RCC 7860 (cell line): Measurements from ENCODE around the gene RICTOR.

Source experiments
- DNase-seq: peaks from one replicate; pipeline ENCODE4 v3.0.0-alpha.2; 2015; ENCODE audit warnings: low spot score
- FAIRE-seq: peaks from 2 replicates; lab custom pipeline; 2012; peaks lifted over from hg19 to GRCh38; lab: Jason Lieb, UNC

The RICTOR gene

GRCh38 chr5:39074017-39074814 is at the start of gene RICTOR:
RICTOR (minus strand) TSS chr5:39074399; CDS start chr5:39074377, 22 bp downstream.
- DNase-seq: peak; percentile 78
- no peak for FAIRE-seq

- FAIRE-seq (no peak), DNase-seq (no peak)
Observed at GRCh38 chr5:39121922-39122321, 47.7 kb upstream of the RICTOR start.

- peak; percentile 35 for FAIRE-seq
- DNase-seq: no peak
Observed at GRCh38 chr5:39121315-39121714, 47.1 kb upstream of the RICTOR start.

- no peak for DNase-seq
- no peak for FAIRE-seq
Observed at GRCh38 chr5:39120052-39120420, 45.8 kb upstream of the RICTOR start.

GRCh38 chr5:39119404-39120051 is 45.3 kb upstream of the RICTOR start:
- peak; percentile 85 for FAIRE-seq

GRCh38 chr5:39118638-39119037 is 44.4 kb upstream of the RICTOR start:
- DNase-seq: no peak
- no peak for FAIRE-seq

More at GRCh38 chr5:39119404-39120051, 45.3 kb upstream of the RICTOR start:
- no peak for DNase-seq

GRCh38 chr5:39117401-39117800 is 43.2 kb upstream of the RICTOR start:
- FAIRE-seq (peak; percentile 80), DNase-seq (peak; percentile 34)

GRCh38 chr5:39116344-39117170 is 42.4 kb upstream of the RICTOR start:
- DNase-seq (no peak), FAIRE-seq (no peak)

GRCh38 chr5:39115644-39116343 is 41.6 kb upstream of the RICTOR start:
- no peak for DNase-seq
- FAIRE-seq: no peak

GRCh38 chr5:39114155-39114554 is 40.0 kb upstream of the RICTOR start:
- FAIRE-seq: no peak
- DNase-seq: no peak

GRCh38 chr5:39113354-39113953 is 39.3 kb upstream of the RICTOR start:
- peak; percentile 84 for FAIRE-seq
- no peak for DNase-seq

GRCh38 chr5:39109606-39110005 is 35.4 kb upstream of the RICTOR start:
- FAIRE-seq (no peak), DNase-seq (no peak)

GRCh38 chr5:39108987-39109386 is 34.8 kb upstream of the RICTOR start:
- no peak for FAIRE-seq

GRCh38 chr5:39107350-39107749 is 33.2 kb upstream of the RICTOR start:
- FAIRE-seq: peak; percentile 82
- no peak for DNase-seq

More at GRCh38 chr5:39108987-39109386, 34.8 kb upstream of the RICTOR start:
- DNase-seq: no peak

- FAIRE-seq (no peak), DNase-seq (no peak)
Observed at GRCh38 chr5:39106322-39106721, 32.1 kb upstream of the RICTOR start.

GRCh38 chr5:39104221-39104620 is 30.0 kb upstream of the RICTOR start:
- DNase-seq (no peak), FAIRE-seq (no peak)

GRCh38 chr5:39102684-39103155 is 28.5 kb upstream of the RICTOR start:
- DNase-seq: peak; percentile 57
- no peak for FAIRE-seq

- DNase-seq (peak; percentile 91), FAIRE-seq (peak; percentile 93)
Observed at GRCh38 chr5:39100851-39101396, 26.7 kb upstream of the RICTOR start.

GRCh38 chr5:39100301-39100850 is 26.2 kb upstream of the RICTOR start:
- no peak for DNase-seq
- FAIRE-seq: no peak

- DNase-seq: no peak
- FAIRE-seq: no peak
Observed at GRCh38 chr5:39099831-39100230, 25.6 kb upstream of the RICTOR start.
